Hepatocyte (in vitro differentiated cells): Measurements from ENCODE around the gene ATOX1. TPM values are rescaled to one million over a fixed set of nuclear protein-coding genes. Genes with fewer than 3 reads are reported as not detected.

Source experiments
- DNase-seq: peaks from one replicate; pipeline ENCODE4 v3.0.0-alpha.2; 2016; ENCODE audit warnings: low spot score
- H2AFZ ChIP-seq: fragments of 200-600 bp; sonication (generic); 2 replicates; pipeline ENCODE4 v1.6.0; 2016; ENCODE audit warnings: antibody characterized with exemption, mild to moderate bottlenecking
- H3K27ac ChIP-seq: fragments of 200-600 bp; sonication (generic); 2 replicates; pipeline ENCODE4 v1.5.1; 2016; ENCODE audit warnings: mild to moderate bottlenecking
- H3K27me3 ChIP-seq: fragments of 200-600 bp; sonication (generic); 2 replicates; pipeline ENCODE4 v1.6.1; 2016
- H3K36me3 ChIP-seq: fragments of 200-600 bp; sonication (generic); replicated peaks from 2 replicates; pipeline ENCODE4 v1.5.1; 2016; ENCODE audit warnings: low read depth; ENCODE audit not compliant: insufficient read depth
- H3K4me1 ChIP-seq: fragments of 200-600 bp; sonication (generic); 2 replicates; pipeline ENCODE4 v1.5.1; 2016; ENCODE audit warnings: mild to moderate bottlenecking, moderate library complexity; ENCODE audit not compliant: insufficient read depth
- H3K4me2 ChIP-seq: fragments of 200-600 bp; sonication (generic); 2 replicates; pipeline ENCODE4 v1.6.0; 2016
- H3K4me3 ChIP-seq: fragments of 200-600 bp; sonication (generic); 2 replicates; pipeline ENCODE4 v1.5.1; 2016; ENCODE audit warnings: mild to moderate bottlenecking
- H3K79me2 ChIP-seq: fragments of 200-600 bp; sonication (generic); 2 replicates; pipeline ENCODE4 v1.6.0; 2017; ENCODE audit warnings: mild to moderate bottlenecking
- H3K9me2 ChIP-seq: fragments of 200-600 bp; sonication (generic); replicated peaks from 2 replicates; pipeline ENCODE4 v1.6.0; 2017; ENCODE audit warnings: mild to moderate bottlenecking; ENCODE audit not compliant: insufficient read depth
- H3K9me3 ChIP-seq: fragments of 200-600 bp; sonication (generic); 2 replicates; pipeline ENCODE4 v1.5.1; 2016; ENCODE audit warnings: low read depth, mild to moderate bottlenecking
- H4K20me1 ChIP-seq: fragments of 200-600 bp; sonication (generic); 2 replicates; pipeline ENCODE4 v1.6.0; 2016; ENCODE audit warnings: mild to moderate bottlenecking; ENCODE audit not compliant: insufficient read depth, poor library complexity, severe bottlenecking
- CTCF ChIP-seq: fragments of 200-600 bp; sonication (generic); IDR thresholded peaks from 2 replicates; pipeline ENCODE4 v1.5.1; 2016; ENCODE audit warnings: antibody characterized with exemption, mild to moderate bottlenecking; ENCODE audit not compliant: poor library complexity
- EZH2 ChIP-seq: fragments of 200-600 bp; sonication (generic); IDR thresholded peaks from 2 replicates; pipeline ENCODE4 v1.6.1; 2016; ENCODE audit warnings: antibody characterized with exemption, mild to moderate bottlenecking, borderline replicate concordance
- EZH2phosphoT487 ChIP-seq: fragments of 200-600 bp; sonication (generic); IDR thresholded peaks from one replicate; pipeline ENCODE4 v1.6.1; 2018; ENCODE audit warnings: antibody characterized with exemption, mild to moderate bottlenecking, low read depth, moderate library complexity; ENCODE audit not compliant: unreplicated experiment, severe bottlenecking
- WGBS: methylation state at CpG from one replicate; pipeline ENCODE4 v1.1.6; 2016; ENCODE audit warnings: low lambda C conversion rate; ENCODE audit errors: missing lambda C conversion rate; 5-methylcytosine and 5-hydroxymethylcytosine counted together
- polyA plus RNA-seq: library from polyadenylated mRNA; unstranded; fragments of >200 nt; fragmentation: Nextera tagmentation; extraction: Ambion mirVana; gene quantifications from 2 replicates; pipeline ENCODE4 v1.2.1, GENCODE V29; 2016
- total RNA-seq: library from RNA; depleted of rRNA; stranded (reverse); fragments of >200 nt; gene quantifications from 2 replicates; pipeline ENCODE4 v1.2.3, GENCODE V29; 2014

ATOX1 gene
- total and polyA plus RNA-seq, 2 experiments from 2014 or later, result 112 to 348 TPM

GRCh38 chr5:151755383-151755782, 3.0 kb downstream of the ATOX1 start:
- DNase-seq, result peak; percentile 66
- Histone ChIP-seq H3K9me3 (no peaks in the 10 kb centered on the region), H3K27me3 (no peaks in the 10 kb centered on the region), H3K4me2 (peak overlapping the region; percentile 86), H3K4me3 (no peak overlapping the region), H3K4me1 (peaks cover 32% of the 10 kb centered on the region), H4K20me1 (no peaks in the 10 kb centered on the region), H3K27ac (peak overlapping the region; percentile 65), H2AFZ (no peak overlapping the region), H3K79me2 (peaks cover 56% of the 10 kb centered on the region), H3K9me2 (no peaks in the 10 kb centered on the region), H3K36me3 (no peaks in the 10 kb centered on the region)
- TF ChIP-seq EZH2phosphoT487 (no peak), CTCF (no peak), EZH2 (no peak)
- WGBS, result 41% methylated on average over 3 of the region's 3 CpGs

GRCh38 chr5:151751593-151751992, 6.8 kb downstream of the ATOX1 start:
- no peaks in the 10 kb centered on the region for H3K9me2 ChIP-seq
- no peak overlapping the region for H2AFZ ChIP-seq
- H3K4me3 ChIP-seq, result no peak overlapping the region
- no peak overlapping the region for H3K4me2 ChIP-seq
- peaks cover 54% of the 10 kb centered on the region for H3K79me2 ChIP-seq
- WGBS, result 87% methylated on average over 4 of the region's 4 CpGs
- H3K36me3 ChIP-seq, result no peaks in the 10 kb centered on the region
- no peak for DNase-seq
- no peaks in the 10 kb centered on the region for H3K27me3 ChIP-seq
- H4K20me1 ChIP-seq, result no peaks in the 10 kb centered on the region
- no peaks in the 10 kb centered on the region for H3K9me3 ChIP-seq
- peaks cover 10% of the 10 kb centered on the region for H3K4me1 ChIP-seq
- no peak overlapping the region for H3K27ac ChIP-seq
- no peak for TF ChIP-seq EZH2phosphoT487
- no peak for TF ChIP-seq EZH2
- TF ChIP-seq CTCF, result no peak

- 93% methylated on average over 4 of the region's 4 CpGs for WGBS
- Histone ChIP-seq H3K27ac (no peak overlapping the region), H3K4me3 (no peak overlapping the region), H3K27me3 (no peaks in the 10 kb centered on the region), H3K79me2 (peaks cover 51% of the 10 kb centered on the region), H4K20me1 (no peaks in the 10 kb centered on the region), H3K9me3 (no peaks in the 10 kb centered on the region), H3K36me3 (no peaks in the 10 kb centered on the region), H2AFZ (no peak overlapping the region), H3K4me2 (no peak overlapping the region), H3K9me2 (no peaks in the 10 kb centered on the region), H3K4me1 (peaks cover 7% of the 10 kb centered on the region)
- DNase-seq, result no peak
- TF ChIP-seq EZH2, result no peak
- no peak for TF ChIP-seq EZH2phosphoT487
- no peak for TF ChIP-seq CTCF
Measured at GRCh38 chr5:151751091-151751490, 7.3 kb downstream of the ATOX1 start.

DNA sequence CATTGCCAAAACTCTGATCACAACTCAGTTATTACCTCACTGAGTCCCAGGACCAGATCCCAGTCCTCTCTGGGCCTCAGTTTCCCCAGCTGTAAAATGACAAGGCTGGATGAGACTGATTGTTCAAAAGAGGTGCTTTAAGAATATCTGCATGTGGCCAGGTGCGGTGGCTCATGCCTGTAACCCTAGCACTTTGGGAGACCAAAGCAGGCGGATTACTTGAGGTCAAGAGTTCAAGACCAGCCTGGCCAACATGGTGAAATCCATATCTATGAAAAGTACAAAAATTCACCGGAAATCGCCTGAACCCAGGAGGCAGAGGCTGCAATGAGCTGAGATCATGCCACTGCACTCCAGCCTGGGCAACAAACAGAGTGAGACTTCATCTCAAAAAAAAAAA, 8.3 kb downstream of the ATOX1 start:
- Histone ChIP-seq H3K27ac (peak overlapping the region; percentile 44), H3K79me2 (peaks cover 49% of the 10 kb centered on the region)

More for the DNA sequence above, 8.3 kb downstream of the ATOX1 start:
- 96% methylated on average over 4 of the region's 4 CpGs for WGBS
- Histone ChIP-seq H3K4me2 (no peak overlapping the region), H4K20me1 (no peaks in the 10 kb centered on the region), H2AFZ (no peak overlapping the region), H3K4me1 (no peaks in the 10 kb centered on the region), H3K27me3 (no peaks in the 10 kb centered on the region), H3K9me3 (no peaks in the 10 kb centered on the region), H3K9me2 (no peaks in the 10 kb centered on the region), H3K36me3 (no peaks in the 10 kb centered on the region), H3K4me3 (no peak overlapping the region)
- no peak for DNase-seq
- TF ChIP-seq EZH2 (no peak), CTCF (no peak), EZH2phosphoT487 (no peak)
